Sigmoid colon (tissue), 4 donors: ENCODE measurements around the gene MRPL57.

Experiments
- EP300 ChIP-seq, 4 donors: sonication (generic); formaldehyde crosslinking; IDR thresholded peaks; one replicate each; pipeline ENCODE4 v1.6.1; 2017; ENCODE audit warnings: antibody characterized with exemption in 4 of 4
- POLR2A ChIP-seq, 2 donors: fragments of 450-650 bp; IDR thresholded peaks; one replicate each; pipeline ENCODE4 v1.6.1; 2016; ENCODE audit warnings: antibody characterized with exemption in 2 of 2, mild to moderate bottlenecking in 2 of 2, moderate library complexity in 2 of 2
- POLR2AphosphoS5 ChIP-seq, 4 donors: sonication (generic); formaldehyde crosslinking; IDR thresholded peaks; one replicate each; pipeline ENCODE4 v1.6.1; 2017; ENCODE audit warnings: antibody characterized with exemption in 4 of 4
- TF ChIP-seq, protein P1 (sequence below), 4 experiments: fragments of 450-650 bp in 3 of 4; fragments of 200-600 bp in 1 of 4; IDR thresholded peaks; one replicate each; pipeline ENCODE4 v1.5.1; 2016 to 2019; ENCODE audit warnings: antibody characterized with exemption in 4 of 4, mild to moderate bottlenecking in 3 of 4, moderate library complexity in 2 of 4

- TF ChIP-seq, protein P1, sequence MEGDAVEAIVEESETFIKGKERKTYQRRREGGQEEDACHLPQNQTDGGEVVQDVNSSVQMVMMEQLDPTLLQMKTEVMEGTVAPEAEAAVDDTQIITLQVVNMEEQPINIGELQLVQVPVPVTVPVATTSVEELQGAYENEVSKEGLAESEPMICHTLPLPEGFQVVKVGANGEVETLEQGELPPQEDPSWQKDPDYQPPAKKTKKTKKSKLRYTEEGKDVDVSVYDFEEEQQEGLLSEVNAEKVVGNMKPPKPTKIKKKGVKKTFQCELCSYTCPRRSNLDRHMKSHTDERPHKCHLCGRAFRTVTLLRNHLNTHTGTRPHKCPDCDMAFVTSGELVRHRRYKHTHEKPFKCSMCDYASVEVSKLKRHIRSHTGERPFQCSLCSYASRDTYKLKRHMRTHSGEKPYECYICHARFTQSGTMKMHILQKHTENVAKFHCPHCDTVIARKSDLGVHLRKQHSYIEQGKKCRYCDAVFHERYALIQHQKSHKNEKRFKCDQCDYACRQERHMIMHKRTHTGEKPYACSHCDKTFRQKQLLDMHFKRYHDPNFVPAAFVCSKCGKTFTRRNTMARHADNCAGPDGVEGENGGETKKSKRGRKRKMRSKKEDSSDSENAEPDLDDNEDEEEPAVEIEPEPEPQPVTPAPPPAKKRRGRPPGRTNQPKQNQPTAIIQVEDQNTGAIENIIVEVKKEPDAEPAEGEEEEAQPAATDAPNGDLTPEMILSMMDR (IDR thresholded peaks at IDR 0.05), result no peak
- TF ChIP-seq EP300 (IDR thresholded peaks at IDR 0.05) (no peak), POLR2A (IDR thresholded peaks at IDR 0.05) (no peak), POLR2AphosphoS5 (IDR thresholded peaks at IDR 0.05) (no peak)
These were observed 28.6 kb upstream of the MRPL57 start for GRCh38 chr13:21147827-21148226.
